Measurements from ENCODE around the gene SPATA21. TPM values are rescaled to one million over a fixed set of nuclear protein-coding genes. Genes with fewer than 3 reads are reported as not detected.
A peak's percentile ranks its signal among the peaks of the same experiment; 100 is the strongest.

The SPATA21 gene
- total and polyA plus RNA-seq, 10 of the 15 experiments (the other 5 are each of a cell fraction or from before 2014, with no cell fraction given), result 0.05 to 1.1 (median 0.24) TPM; not detected in 1

DNA sequence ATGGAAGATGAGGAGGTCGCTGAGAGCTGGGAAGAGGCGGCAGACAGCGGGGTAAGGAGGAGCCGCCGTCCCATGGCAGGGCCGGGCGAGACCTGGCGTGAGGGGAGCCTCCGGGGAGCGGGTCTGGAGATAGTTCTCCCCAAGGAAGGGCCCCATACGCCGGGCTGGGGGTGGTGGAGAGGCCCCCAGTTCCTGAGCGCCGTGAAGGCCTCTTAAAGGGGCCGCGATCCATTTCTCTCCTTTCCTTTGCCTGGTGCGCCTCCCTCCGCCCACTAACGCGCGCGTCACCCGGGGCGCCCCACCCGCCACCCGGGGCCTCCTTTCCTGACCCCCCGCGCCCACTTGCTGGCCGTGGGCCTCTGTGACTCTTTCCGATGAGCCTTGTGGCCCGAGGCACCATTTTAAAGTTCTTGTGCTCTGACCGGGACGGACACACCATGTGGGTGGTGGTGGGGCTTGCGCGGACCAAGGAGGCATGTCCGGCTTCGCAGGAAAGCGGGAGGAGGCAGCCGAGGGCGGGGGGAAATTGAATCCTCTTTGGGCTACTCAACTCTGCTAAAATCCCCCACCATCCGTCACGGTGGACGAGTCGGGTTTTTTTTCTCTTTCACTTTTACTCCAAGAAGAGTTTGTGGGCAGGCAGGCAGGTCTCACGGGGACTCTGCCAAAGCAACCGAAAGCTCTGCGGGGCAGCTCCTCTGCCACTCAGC, 69.8 kb downstream of the SPATA21 start:
- Histone ChIP-seq H3K9ac (ENCODE audit: control insufficient read depth, insufficient read depth, low read length) (peak overlapping the region; percentile 91), H3K27me3 (replicated peaks in 1 of 2; ENCODE audit: control insufficient read depth in 2 of 2, insufficient read depth in 2 of 2, low read length in 1 of 2) (no peaks in the 10 kb centered on the region), H4K20me1 (ENCODE audit: control insufficient read depth, insufficient read depth) (no peaks in the 10 kb centered on the region), H3K4me1 (ENCODE audit: control insufficient read depth, insufficient read depth, low read length) (peaks cover 4% of the 10 kb centered on the region; the same call in 1 of the 2 replicates), H3K4me2 (ENCODE audit: control insufficient read depth, insufficient read depth) (0 out of 2 replicates have a peak overlapping the region, but pooled peaks have one; percentile 7), H3K79me2 (ENCODE audit: control insufficient read depth, insufficient read depth, low read length) (peaks cover 49% of the 10 kb centered on the region), H3K9me3 (replicated peaks; ENCODE audit: control insufficient read depth, insufficient read depth, low read length) (no peaks in the 10 kb centered on the region), H3K27ac (ENCODE audit: control insufficient read depth, insufficient read depth) (peak overlapping the region; percentile 96), H3K4me3 (peak overlapping the region; percentile 91), H3K36me3 (ENCODE audit: control insufficient read depth in 2 of 2, insufficient read depth in 2 of 2, low read length in 1 of 2) (no peaks in the 10 kb centered on the region), H2AFZ (ENCODE audit: control insufficient read depth, low read depth, low read length) (peak overlapping the region; percentile 52; the same call in 1 of the 2 replicates)
- CTCF ChIA-PET, result interaction anchor here (0.7 to 5.7 kb wide), 3 partner anchors 8 to 20 kb away, joined by 3 to 30 read pairs (median 3); no protein-coding TSS in a partner anchor
- POLR2A ChIA-PET, result interaction anchor here (0.7 to 3.2 kb wide), 8 partner anchors 13 to 294 kb away, joined by 3 to 34 read pairs (median 6); partner anchors contain the start of genes CPLANE2, FAM131C, FBXO42 and NECAP2
- TSS peak; percentile 86 for BruUV-seq (replicated peaks)
- DNase-seq (ENCODE audit: low read depth, low spot score) (peak; percentile 94), ATAC-seq (peak; percentile 79), FAIRE-seq (peak; percentile 75)
- WGBS (ENCODE audit: insufficient coverage, insufficient replicate concordance, low lambda C conversion rate, missing lambda C conversion rate), result under 1% methylated on average over 40 of the region's 47 CpGs
- intact Hi-C loops (cut with micrococcal nuclease; ENCODE audit: unreplicated experiment), result loop anchor here (1.0 to 5.0 kb wide), 5 partner anchors 20 to 520 kb away; partner anchors contain the start of genes CPLANE2, NECAP2 and SPEN
- in situ Hi-C loops (cut with MboI), result no loop called here
- SMC1A ChIA-PET (ENCODE audit: uncharacterized antibody, unreplicated experiment), result interaction anchor here (1.0 to 5.8 kb wide), 7 partner anchors 13 to 288 kb away, joined by 3 to 43 read pairs (median 10); partner anchors contain the start of genes FBXO42 and NECAP2
- RAD21 ChIA-PET (ENCODE audit: unreplicated experiment), result interaction anchor here (0.7 to 3.2 kb wide), 8 partner anchors 14 to 130 kb away, joined by 3 to 37 read pairs (median 4); no protein-coding TSS in a partner anchor
- TF ChIP-seq CHD2 (IDR thresholded peaks at IDR 0.05; ENCODE audit: borderline replicate concordance, low read depth, low read length), result peak; percentile 61; the same call in 1 of the 2 replicates
- TF ChIP-seq SPI1 (IDR thresholded peaks at IDR 0.05; ENCODE audit: borderline replicate concordance, insufficient read depth, low read depth, low read length), result no peak
- TF ChIP-seq, protein P1, sequence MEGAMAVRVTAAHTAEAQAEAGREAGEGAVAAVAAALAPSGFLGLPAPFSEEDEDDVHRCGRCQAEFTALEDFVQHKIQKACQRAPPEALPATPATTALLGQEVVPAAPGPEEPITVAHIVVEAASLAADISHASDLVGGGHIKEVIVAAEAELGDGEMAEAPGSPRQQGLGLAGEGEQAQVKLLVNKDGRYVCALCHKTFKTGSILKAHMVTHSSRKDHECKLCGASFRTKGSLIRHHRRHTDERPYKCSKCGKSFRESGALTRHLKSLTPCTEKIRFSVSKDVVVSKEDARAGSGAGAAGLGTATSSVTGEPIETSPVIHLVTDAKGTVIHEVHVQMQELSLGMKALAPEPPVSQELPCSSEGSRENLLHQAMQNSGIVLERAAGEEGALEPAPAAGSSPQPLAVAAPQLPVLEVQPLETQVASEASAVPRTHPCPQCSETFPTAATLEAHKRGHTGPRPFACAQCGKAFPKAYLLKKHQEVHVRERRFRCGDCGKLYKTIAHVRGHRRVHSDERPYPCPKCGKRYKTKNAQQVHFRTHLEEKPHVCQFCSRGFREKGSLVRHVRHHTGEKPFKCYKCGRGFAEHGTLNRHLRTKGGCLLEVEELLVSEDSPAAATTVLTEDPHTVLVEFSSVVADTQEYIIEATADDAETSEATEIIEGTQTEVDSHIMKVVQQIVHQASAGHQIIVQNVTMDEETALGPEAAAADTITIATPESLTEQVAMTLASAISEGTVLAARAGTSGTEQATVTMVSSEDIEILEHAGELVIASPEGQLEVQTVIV (IDR thresholded peaks at IDR 0.05; ENCODE audit: borderline replicate concordance, partially characterized antibody), result peak; percentile 57
- no peak; the same call in 1 of the 2 replicates for TF ChIP-seq PAX8 (IDR thresholded peaks at IDR 0.05)
- TF ChIP-seq KDM1A (IDR thresholded peaks at IDR 0.05; ENCODE audit: borderline replicate concordance), result no peak
- TF ChIP-seq KAT2A (conservative IDR thresholded peaks at IDR 0.05; ENCODE audit: control insufficient read depth, low read depth, low read length), result no peak
- TF ChIP-seq, protein P2, sequence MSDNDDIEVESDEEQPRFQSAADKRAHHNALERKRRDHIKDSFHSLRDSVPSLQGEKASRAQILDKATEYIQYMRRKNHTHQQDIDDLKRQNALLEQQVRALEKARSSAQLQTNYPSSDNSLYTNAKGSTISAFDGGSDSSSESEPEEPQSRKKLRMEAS (IDR thresholded peaks at IDR 0.05; ENCODE audit: low read depth, low read length), result no peak
- no peak for TF ChIP-seq NR2C2 (IDR thresholded peaks at IDR 0.05; ENCODE audit: borderline replicate concordance, control insufficient read depth, insufficient read length, low read depth)
- TF ChIP-seq, protein P3, sequence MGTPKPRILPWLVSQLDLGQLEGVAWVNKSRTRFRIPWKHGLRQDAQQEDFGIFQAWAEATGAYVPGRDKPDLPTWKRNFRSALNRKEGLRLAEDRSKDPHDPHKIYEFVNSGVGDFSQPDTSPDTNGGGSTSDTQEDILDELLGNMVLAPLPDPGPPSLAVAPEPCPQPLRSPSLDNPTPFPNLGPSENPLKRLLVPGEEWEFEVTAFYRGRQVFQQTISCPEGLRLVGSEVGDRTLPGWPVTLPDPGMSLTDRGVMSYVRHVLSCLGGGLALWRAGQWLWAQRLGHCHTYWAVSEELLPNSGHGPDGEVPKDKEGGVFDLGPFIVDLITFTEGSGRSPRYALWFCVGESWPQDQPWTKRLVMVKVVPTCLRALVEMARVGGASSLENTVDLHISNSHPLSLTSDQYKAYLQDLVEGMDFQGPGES (IDR thresholded peaks at IDR 0.05), result 0 out of 2 replicates have a peak, but pooled peaks have one; percentile 11
- TF ChIP-seq ZNF384 (IDR thresholded peaks at IDR 0.05; ENCODE audit: borderline replicate concordance, low read depth, low read length), result peak; percentile 86
- no peak; the same call in 1 of the 2 replicates for TF ChIP-seq TCF7 (IDR thresholded peaks at IDR 0.05; ENCODE audit: borderline replicate concordance)
- TF ChIP-seq JUND (IDR thresholded peaks at IDR 0.05; ENCODE audit: low read depth, low read length), result peak; percentile 76
- no peak for TF ChIP-seq BMI1 (IDR thresholded peaks at IDR 0.05; ENCODE audit: borderline replicate concordance)
- peak; percentile 90 for TF ChIP-seq IKZF1 (conservative IDR thresholded peaks at IDR 0.05)
- TF ChIP-seq ATF7 (IDR thresholded peaks at IDR 0.05; ENCODE audit: low read depth), result peak; percentile 71

Data from GM12878 (cell line).